Testis (tissue), 3 donors: ENCODE measurements around the gene C20orf141. TPM values are rescaled to one million over a fixed set of nuclear protein-coding genes. Genes with fewer than 3 reads are reported as not detected.

ENCODE experiments used
- DNase-seq: peaks from one replicate; pipeline ENCODE4 v3.0.0-alpha.2; 2019
- H3K27ac ChIP-seq, 2 donors: fragments of 200-600 bp; sonication (generic); one replicate each; pipeline ENCODE4 v1.5.1; 2019
- H3K27me3 ChIP-seq: fragments of 200-600 bp; sonication (generic); one replicate; pipeline ENCODE4 v1.5.1; 2019
- H3K36me3 ChIP-seq: fragments of 200-600 bp; sonication (generic); one replicate; pipeline ENCODE4 v1.5.1; 2017; ENCODE audit warnings: low read depth; ENCODE audit errors: missing control alignments
- H3K4me1 ChIP-seq: fragments of 200-600 bp; sonication (generic); one replicate; pipeline ENCODE4 v1.5.1; 2019
- H3K4me3 ChIP-seq, 2 donors: fragments of 200-600 bp; sonication (generic); one replicate each; pipeline ENCODE4 v1.5.1; 2017 to 2019
- H3K9me3 ChIP-seq: fragments of 200-600 bp; sonication (generic); one replicate; pipeline ENCODE4 v1.5.1; 2017
- CTCF ChIP-seq, 3 experiments: fragments of 450-650 bp in 2 of 3; fragments of 200-600 bp in 1 of 3; sonication (generic) in 1 of 3; IDR thresholded peaks; one replicate each; pipeline ENCODE4 v1.5.1; 2016 to 2019; ENCODE audit warnings: antibody characterized with exemption in 3 of 3, mild to moderate bottlenecking in 2 of 3, moderate library complexity in 1 of 3
- POLR2A ChIP-seq: fragments of 450-650 bp; IDR thresholded peaks from one replicate; pipeline ENCODE4 v1.6.1; 2017; ENCODE audit warnings: antibody characterized with exemption, mild to moderate bottlenecking, moderate library complexity
- WGBS, 2 donors: methylation state at CpG; one replicate each; pipeline ENCODE4 v1.1.5; 2018; 5-methylcytosine and 5-hydroxymethylcytosine counted together
- intact Hi-C: fragments of 100-400 bp; cut with DNase I; formaldehyde crosslinking; loops from one replicate; pipeline ENCODE4 v1.15.1; 2023; ENCODE audit warnings: low total_unique reads
- polyA plus RNA-seq: library from polyadenylated mRNA; stranded (reverse); fragments of 350-450 nt; fragmentation: Illumina TruSeq; extraction: RNeasy Lipid Tissue Mini Kit (QIAGEN cat#74804); gene quantifications from one replicate; pipeline ENCODE4 v1.2.3, GENCODE V29; 2014; ENCODE audit warnings: low read depth, low replicate concordance; ENCODE audit not compliant: insufficient read depth
- total RNA-seq, 2 donors: library from RNA; depleted of rRNA; stranded (reverse); fragments of >200 nt; gene quantifications; one replicate each; pipeline ENCODE4 v1.2.3, GENCODE V29; 2016

Gene C20orf141
- total and polyA plus RNA-seq, 3 donors from 2014 or later, result 53.6 to 177 (median 154) TPM

GRCh38 chr20:2838847-2839671, 24.3 kb downstream of the C20orf141 start:
- Histone ChIP-seq H3K27me3 (no peaks in the 10 kb centered on the region), H3K27ac (no peak overlapping the region), H3K4me3 (no peak overlapping the region), H3K4me1 (peaks cover 14% of the 10 kb centered on the region), H3K36me3 (no peaks in the 10 kb centered on the region), H3K9me3 (no peaks in the 10 kb centered on the region)
- TF ChIP-seq CTCF (IDR thresholded peaks at IDR 0.05), result no peak
- no peak for TF ChIP-seq POLR2A
- no peak for DNase-seq
- 81 to 86% methylated on average over 14 to 15 of the region's 15 CpGs for WGBS, 2 donors
- intact Hi-C loops, result no loop called here

GRCh38 chr20:2839732-2840137, 24.9 kb downstream of the C20orf141 start:
- no peak overlapping the region for H3K27ac ChIP-seq
- DNase-seq, result no peak
- H3K9me3 ChIP-seq, result no peaks in the 10 kb centered on the region
- H3K4me3 ChIP-seq, result peak overlapping the region; percentile 89 to 93
- WGBS, 2 donors, result 54 to 78% methylated on average over 15 to 20 of the region's 21 CpGs
- intact Hi-C loops, result no loop called here
- H3K4me1 ChIP-seq, result peaks cover 14% of the 10 kb centered on the region
- H3K36me3 ChIP-seq, result no peaks in the 10 kb centered on the region
- no peaks in the 10 kb centered on the region for H3K27me3 ChIP-seq
- no peak for TF ChIP-seq CTCF (IDR thresholded peaks at IDR 0.05)
- no peak for TF ChIP-seq POLR2A

- Histone ChIP-seq H3K27me3 (no peaks in the 10 kb centered on the region), H3K4me3 (peak within 1 kb of the TSS; percentile 89 to 93), H3K36me3 (no peaks in the 10 kb centered on the region), H3K27ac (peak within 1 kb of the TSS; percentile 88 to 93), H3K4me1 (peaks cover 14% of the 10 kb centered on the region), H3K9me3 (no peaks in the 10 kb centered on the region)
- WGBS, 2 donors, result 2% methylated on average over 78 of the region's 98 CpGs; no CpG with 5 or more reads in 1 of the 2 donors
- DNase-seq, result peak; percentile 92
- intact Hi-C loops, result no loop called here
- TF ChIP-seq POLR2A (no peak), CTCF (IDR thresholded peaks at IDR 0.05) (no peak)
Observed at GRCh38 chr20:2840138-2840966, 25.6 kb downstream of the C20orf141 start, which contains the start of the genes PCED1A and VPS16. Gene PCED1A, minus strand, starts transcription at chr20:2840655. Its CDS starts 743 bp downstream, at chr20:2839912. Gene VPS16, plus strand, starts transcription at chr20:2840745. Its CDS starts 30 bp downstream, at chr20:2840775.

GRCh38 chr20:2840967-2841531, 26.3 kb downstream of the C20orf141 start:
- Histone ChIP-seq H3K36me3 (no peaks in the 10 kb centered on the region), H3K27ac (peak overlapping the region; percentile 88 to 93), H3K4me3 (peak overlapping the region; percentile 89 to 93), H3K4me1 (peaks cover 14% of the 10 kb centered on the region), H3K27me3 (no peaks in the 10 kb centered on the region), H3K9me3 (no peaks in the 10 kb centered on the region)
- TF ChIP-seq POLR2A, result no peak
- TF ChIP-seq CTCF (IDR thresholded peaks at IDR 0.05), result no peak
- peak; percentile 73 for DNase-seq
- 1 to 2% methylated on average over 30 to 33 of the region's 33 CpGs for WGBS, 2 donors
- intact Hi-C loops, result no loop called here
